Measurements from ENCODE around the gene NRF1. TPM values are rescaled to one million over a fixed set of nuclear protein-coding genes. Genes with fewer than 3 reads are reported as not detected.

Gene NRF1
- total RNA-seq, 1 experiment from 2014 or later: 19.3 TPM

- no peak overlapping the region for H3K14ac ChIP-seq (ENCODE audit: insufficient read depth, low read length)
- H2BK5ac ChIP-seq (ENCODE audit: insufficient read length, low read length): no peak overlapping the region
- H3K36me3 Mint-ChIP-seq (ENCODE audit: insufficient read depth in 1 of 3, low read depth in 3 of 3): peaks cover 0 to 7% (median 2%) of the 10 kb centered on the region in 3 experiments; a peak in 3 of 7 replicates
- H4K5ac ChIP-seq (ENCODE audit: insufficient read length, low read depth, low read length): no peak overlapping the region
- H4K91ac ChIP-seq (ENCODE audit: insufficient read length, low read depth, low read length): no peak overlapping the region
- no peak overlapping the region for H3K18ac ChIP-seq (ENCODE audit: insufficient read length, low read depth, low read length)
- no peak overlapping the region for H2BK15ac ChIP-seq (ENCODE audit: low read depth, low read length)
- no peak overlapping the region for H3K4me3 Mint-ChIP-seq
- no peaks in the 10 kb centered on the region for H4K20me1 ChIP-seq (ENCODE audit: control insufficient read depth, insufficient read depth, insufficient read length)
- no peak overlapping the region for H3K4me2 ChIP-seq (ENCODE audit: insufficient read depth, insufficient read length, low read length)
- H3K27ac ChIP-seq (ENCODE audit: insufficient read length, low read depth, low read length): no peak overlapping the region
- H2AFZ ChIP-seq (ENCODE audit: low read length): no peak overlapping the region
- H3K9me3 ChIP-seq (ENCODE audit: control insufficient read depth, low read depth, low read length): no peaks in the 10 kb centered on the region
- DNase-seq: no peak
- no peaks in the 10 kb centered on the region for H3K23me2 ChIP-seq (ENCODE audit: insufficient read length, low read depth, low read length, poor library complexity, severe bottlenecking)
- H3K27ac Mint-ChIP-seq: no peak overlapping the region
- H2BK120ac ChIP-seq (ENCODE audit: low read depth, low read length, poor library complexity, severe bottlenecking): no peak overlapping the region
- no CpG with 5 or more reads among the region's 3 CpGs for WGBS (ENCODE audit: extremely low coverage, insufficient read length, low lambda C conversion rate)
- H3T11ph ChIP-seq (ENCODE audit: low read length): no peak overlapping the region
- no peak overlapping the region for H2BK12ac ChIP-seq (ENCODE audit: insufficient read length, low read depth, low read length)
- no peaks in the 10 kb centered on the region for H3K27me3 ChIP-seq (ENCODE audit: insufficient read depth, low read length)
- H3K79me2 ChIP-seq (ENCODE audit: insufficient read depth, low read length): no peaks in the 10 kb centered on the region
- peaks cover 7 to 10% of the 10 kb centered on the region in 2 experiments; a peak in 3 of 5 replicates for H3K9me3 Mint-ChIP-seq
- no peak overlapping the region for H2BK20ac ChIP-seq (ENCODE audit: low read depth, low read length, poor library complexity, severe bottlenecking)
- no peak overlapping the region for H2AK5ac ChIP-seq (ENCODE audit: insufficient read length, low read length)
- no peaks in the 10 kb centered on the region; the same call in 1 of the 2 replicates for H3K27me3 Mint-ChIP-seq (ENCODE audit: low read depth)
- no peak overlapping the region for H3K9ac ChIP-seq (ENCODE audit: extremely low read depth, insufficient read length, low read length)
- H3K56ac ChIP-seq (ENCODE audit: insufficient read length, low read depth, low read length): no peak overlapping the region
- H3K4me1 ChIP-seq (ENCODE audit: insufficient read depth, low read length): no peaks in the 10 kb centered on the region
- no peak for TF ChIP-seq CTCF (conservative IDR thresholded peaks at IDR 0.05)
- no peak overlapping the region for H3K4ac ChIP-seq (ENCODE audit: low read depth, low read length)
- no peak overlapping the region for H4K8ac ChIP-seq (replicated peaks; ENCODE audit: insufficient read length, low read depth, low read length)
- H3K79me1 ChIP-seq (ENCODE audit: insufficient read depth, low read depth, low read length, poor library complexity, severe bottlenecking): no peaks in the 10 kb centered on the region
- H3K23ac ChIP-seq (ENCODE audit: insufficient read length, low read depth, low read length): no peak overlapping the region
- H3K4me1 Mint-ChIP-seq: peaks cover 4 to 5% of the 10 kb centered on the region in 2 experiments
These were observed 44.1 kb upstream of the NRF1 start for GRCh38 chr7:129567377-129567776.
